CD4-positive, alpha-beta T cell (primary cell): ENCODE measurements around the gene ADGRD2. TPM values are rescaled to one million over a fixed set of nuclear protein-coding genes. Genes with fewer than 3 reads are reported as not detected.

Source experiments
- ATAC-seq: fragments of 200-7000 bp; cut with Tn5 transposase; one replicate; pipeline ENCODE4 v1.10.0; 2022; ENCODE audit warnings: mild to moderate bottlenecking; ENCODE audit not compliant: poor library complexity
- CTCF ChIA-PET: fragments of 350-600 bp; sonication (Branson Sonifier 250); formaldehyde crosslinking; loops from one replicate; lab custom pipeline; 2021; ENCODE audit warnings: antibody characterized with exemption, inconsistent platforms; lab: Charles Lee
- POLR2A ChIA-PET: fragments of 350-600 bp; sonication (Branson Sonifier 250); formaldehyde crosslinking; loops from one replicate; lab custom pipeline; 2021; ENCODE audit warnings: antibody characterized with exemption, inconsistent platforms; lab: Charles Lee
- DNase-seq, 14 experiments: peaks; one replicate each; pipeline ENCODE4 v3.0.0-alpha.2; 2013 to 2020; ENCODE audit warnings: mixed read lengths in 2 of 14
- H3K27ac ChIP-seq, 2 donors: one replicate each; pipeline versions ENCODE4 v1.5.1 to v1.7.0; 2013; ENCODE audit warnings: low read length in 2 of 2, low read depth in 1 of 2, mild to moderate bottlenecking in 1 of 2
- H3K27me3 ChIP-seq, 2 experiments: 1 replicate in 1 of 2; 2 replicates in 1 of 2; pipeline versions ENCODE4 v1.6.1 to v1.7.0; 2013; ENCODE audit warnings: low read length in 2 of 2, control low read depth in 1 of 2, mild to moderate bottlenecking in 1 of 2, moderate library complexity in 1 of 2; ENCODE audit not compliant: insufficient read depth in 2 of 2, control insufficient read depth in 1 of 2
- H3K36me3 ChIP-seq: one replicate; pipeline ENCODE4 v1.6.1; 2013; ENCODE audit warnings: low read length, control low read depth; ENCODE audit not compliant: insufficient read depth
- H3K4me1 ChIP-seq: one replicate; pipeline ENCODE4 v1.6.1; 2013; ENCODE audit warnings: low read length, control low read depth; ENCODE audit not compliant: insufficient read depth
- H3K4me3 ChIP-seq: one replicate; pipeline ENCODE4 v1.5.1; 2013; ENCODE audit warnings: mild to moderate bottlenecking, low read length, moderate library complexity
- H3K9me3 ChIP-seq, 2 experiments: 1 replicate in 1 of 2; 2 replicates in 1 of 2; pipeline versions ENCODE4 v1.6.1 to v1.7.0; 2013; ENCODE audit warnings: low read length in 2 of 2, mild to moderate bottlenecking in 2 of 2, control low read depth in 1 of 2, moderate library complexity in 1 of 2; ENCODE audit not compliant: control insufficient read depth in 1 of 2, insufficient read depth in 1 of 2
- H3K27ac Mint-ChIP-seq: one replicate; pipeline ENCODE4 v1.8.0; 2020; ENCODE audit warnings: mixed read lengths
- H3K27me3 Mint-ChIP-seq: one replicate; pipeline ENCODE4 v1.8.0; 2021; ENCODE audit warnings: mixed read lengths
- H3K36me3 Mint-ChIP-seq: one replicate; pipeline ENCODE4 v1.8.0; 2021; ENCODE audit warnings: low read depth, mixed read lengths
- H3K4me1 Mint-ChIP-seq: one replicate; pipeline ENCODE4 v1.8.0; 2021; ENCODE audit warnings: low read depth, mixed read lengths
- H3K4me3 Mint-ChIP-seq: one replicate; pipeline ENCODE4 v1.8.0; 2020; ENCODE audit warnings: mild to moderate bottlenecking, mixed read lengths
- H3K9me3 Mint-ChIP-seq: one replicate; pipeline ENCODE4 v1.8.0; 2020; ENCODE audit warnings: mixed read lengths
- CTCF ChIP-seq: fragments of 200-600 bp; IDR thresholded peaks from one replicate; pipeline ENCODE4 v1.8.0; 2022; ENCODE audit warnings: antibody characterized with exemption, mild to moderate bottlenecking
- intact Hi-C, 2 experiments: fragments of 100-400 bp; cut with DNase I in 1 of 2; cut with micrococcal nuclease in 1 of 2; formaldehyde crosslinking; loops; one replicate each; pipeline versions ENCODE4 v1.15.1 to v1.9.0; 2023 to 2025; cut with DNase I, micrococcal nuclease
- total RNA-seq, 174 experiments: library from RNA in 2 of 174; stranded (reverse) in 2 of 174; gene quantifications; one replicate each; pipeline ENCODE4 v1.2.3 and lab custom pipeline; 2021 to 2026

ADGRD2 gene
- total RNA-seq, 2 experiments from 2014 or later: not detected

- Mint-ChIP-seq H3K27me3 (peaks cover 5% of the 10 kb centered on the region), H3K36me3 (no peaks in the 10 kb centered on the region), H3K9me3 (no peaks in the 10 kb centered on the region), H3K4me1 (no peaks in the 10 kb centered on the region), H3K4me3 (no peak overlapping the region), H3K27ac (no peak overlapping the region)
- ChIA-PET POLR2A (no interaction called here), CTCF (no interaction called here)
- Histone ChIP-seq H3K4me3 (no peak overlapping the region), H3K9me3 (no peaks in the 10 kb centered on the region), H3K36me3 (no peaks in the 10 kb centered on the region), H3K27ac (no peak overlapping the region), H3K27me3 (peaks cover 2 to 4% of the 10 kb centered on the region in 2 experiments), H3K4me1 (no peaks in the 10 kb centered on the region)
- no peak for TF ChIP-seq CTCF
- DNase-seq (no peak), ATAC-seq (no peak)
- intact Hi-C loops: no loop called here
Measured at GRCh38 chr9:124488641-124489210, 38.5 kb downstream of the ADGRD2 start.

- ChIA-PET POLR2A (no interaction called here), CTCF (no interaction called here)
- Mint-ChIP-seq H3K9me3 (no peaks in the 10 kb centered on the region), H3K4me1 (no peaks in the 10 kb centered on the region), H3K27me3 (peaks cover 5% of the 10 kb centered on the region), H3K4me3 (no peak overlapping the region), H3K36me3 (no peaks in the 10 kb centered on the region), H3K27ac (no peak overlapping the region)
- no peak for ATAC-seq
- H3K27ac ChIP-seq: no peak overlapping the region
- H3K4me3 ChIP-seq: no peak overlapping the region
- intact Hi-C loops: no loop called here
- TF ChIP-seq CTCF: no peak
- H3K36me3 ChIP-seq: no peaks in the 10 kb centered on the region
- H3K4me1 ChIP-seq: no peaks in the 10 kb centered on the region
- H3K27me3 ChIP-seq: peaks cover 2 to 4% of the 10 kb centered on the region in 2 experiments
- DNase-seq: no peak
- H3K9me3 ChIP-seq: no peaks in the 10 kb centered on the region
Measured at GRCh38 chr9:124489222-124489621, 39.0 kb downstream of the ADGRD2 start.

- CTCF ChIA-PET: no interaction called here
- no peak overlapping the region for H3K27ac ChIP-seq
- no peaks in the 10 kb centered on the region for H3K4me1 Mint-ChIP-seq
Measured at GRCh38 chr9:124490004-124490403, 39.8 kb downstream of the ADGRD2 start.

More at GRCh38 chr9:124490004-124490403, 39.8 kb downstream of the ADGRD2 start:
- Histone ChIP-seq H3K36me3 (no peaks in the 10 kb centered on the region), H3K9me3 (no peaks in the 10 kb centered on the region), H3K27me3 (peaks cover 2 to 4% of the 10 kb centered on the region in 2 experiments), H3K4me1 (no peaks in the 10 kb centered on the region), H3K4me3 (no peak overlapping the region)
- DNase-seq (no peak), ATAC-seq (no peak)
- Mint-ChIP-seq H3K9me3 (no peaks in the 10 kb centered on the region), H3K4me3 (no peak overlapping the region), H3K36me3 (no peaks in the 10 kb centered on the region), H3K27ac (no peak overlapping the region), H3K27me3 (peaks cover 5% of the 10 kb centered on the region)
- POLR2A ChIA-PET: no interaction called here
- intact Hi-C loops: no loop called here
- no peak for TF ChIP-seq CTCF
